ENCODE data around the gene SPG11.

- TF ChIP-seq CREB1 (CRISPR knock-in tag; IDR thresholded peaks at IDR 0.05; ENCODE audit: low read depth) (no peak), CTCF (conservative IDR thresholded peaks at IDR 0.05; ENCODE audit: low read depth in 2 of 2) (no peak), ZNF114 (CRISPR knock-in tag; IDR thresholded peaks at IDR 0.05) (no peak), EZH2phosphoT487 (IDR thresholded peaks at IDR 0.05; ENCODE audit: unreplicated experiment) (no peak), POLR2AphosphoS5 (IDR thresholded peaks at IDR 0.05; ENCODE audit: low read depth) (no peak), EZH2 (IDR thresholded peaks at IDR 0.05; ENCODE audit: low read depth, unreplicated experiment) (no peak)
Observed at GRCh38 chr15:44647637-44648036, 15.8 kb downstream of the SPG11 start.

All from GM23338 (cell line).